H9 (cell line): ENCODE results near the gene MACROH2A1. TPM values are rescaled to one million over a fixed set of nuclear protein-coding genes. Genes with fewer than 3 reads are reported as not detected.

ENCODE experiments used
- DNase-seq: peaks from one replicate; pipeline ENCODE4 v3.0.0-alpha.2; 2017
- H2AFZ ChIP-seq: one replicate; pipeline ENCODE4 v1.6.1; 2013; ENCODE audit warnings: mild to moderate bottlenecking, low read length, control low read depth, moderate library complexity
- H2AK5ac ChIP-seq: 2 replicates; pipeline ENCODE4 v1.6.1; 2013; ENCODE audit warnings: low read length, control low read depth, mixed read lengths; ENCODE audit not compliant: insufficient read length
- H2BK120ac ChIP-seq: one replicate; pipeline ENCODE4 v1.6.1; 2013; ENCODE audit warnings: low read depth, mild to moderate bottlenecking, low read length, control low read depth, inconsistent platforms; ENCODE audit not compliant: poor library complexity, severe bottlenecking
- H2BK12ac ChIP-seq: 2 replicates; pipeline ENCODE4 v1.6.1; 2013; ENCODE audit warnings: low read length, control low read depth, mixed read lengths, low read depth; ENCODE audit not compliant: insufficient read length
- H2BK15ac ChIP-seq: 2 replicates; pipeline ENCODE4 v1.6.1; 2013; ENCODE audit warnings: low read depth, low read length, control low read depth
- H2BK20ac ChIP-seq: one replicate; pipeline ENCODE4 v1.6.1; 2013; ENCODE audit warnings: low read depth, mild to moderate bottlenecking, low read length, control low read depth, inconsistent platforms; ENCODE audit not compliant: poor library complexity, severe bottlenecking
- H2BK5ac ChIP-seq: 2 replicates; pipeline ENCODE4 v1.6.1; 2013; ENCODE audit warnings: low read length, control low read depth, mixed read lengths; ENCODE audit not compliant: insufficient read length
- H3K14ac ChIP-seq: 2 replicates; pipeline ENCODE4 v1.6.1; 2013; ENCODE audit warnings: low read length, control low read depth; ENCODE audit not compliant: insufficient read depth
- H3K18ac ChIP-seq: 2 replicates; pipeline ENCODE4 v1.6.1; 2013; ENCODE audit warnings: low read depth, mild to moderate bottlenecking, mixed read lengths, low read length, control low read depth; ENCODE audit not compliant: insufficient read length
- H3K23ac ChIP-seq: 2 replicates; pipeline ENCODE4 v1.6.1; 2013; ENCODE audit warnings: low read length, control low read depth, mixed read lengths, low read depth; ENCODE audit not compliant: insufficient read length
- H3K23me2 ChIP-seq: 2 replicates; pipeline ENCODE4 v1.6.1; 2013; ENCODE audit warnings: low read depth, mild to moderate bottlenecking, mixed read lengths, low read length, control low read depth; ENCODE audit not compliant: insufficient read length, poor library complexity, severe bottlenecking
- H3K27ac ChIP-seq: 2 replicates; pipeline ENCODE4 v1.5.1; 2013; ENCODE audit warnings: low read length, control low read depth, mixed read lengths, low read depth; ENCODE audit not compliant: insufficient read length
- H3K27me3 ChIP-seq: 2 replicates; pipeline ENCODE4 v1.6.1; 2013; ENCODE audit warnings: low read length, control low read depth, inconsistent platforms; ENCODE audit not compliant: insufficient read depth
- H3K4ac ChIP-seq: 2 replicates; pipeline ENCODE4 v1.6.1; 2013; ENCODE audit warnings: low read depth, mild to moderate bottlenecking, control low read depth, inconsistent platforms, low read length, moderate library complexity
- H3K4me1 ChIP-seq: 2 replicates; pipeline ENCODE4 v1.6.1; 2013; ENCODE audit warnings: low read length, control low read depth, inconsistent platforms; ENCODE audit not compliant: insufficient read depth
- H3K4me2 ChIP-seq: 2 replicates; pipeline ENCODE4 v1.6.1; 2013; ENCODE audit warnings: low read length, control low read depth, mixed read lengths; ENCODE audit not compliant: insufficient read length, insufficient read depth
- H3K56ac ChIP-seq: 2 replicates; pipeline ENCODE4 v1.6.1; 2013; ENCODE audit warnings: low read depth, mild to moderate bottlenecking, mixed read lengths, low read length, control low read depth; ENCODE audit not compliant: insufficient read length
- H3K79me1 ChIP-seq: 2 replicates; pipeline ENCODE4 v1.6.1; 2013; ENCODE audit warnings: low read depth, mild to moderate bottlenecking, moderate library complexity, low read length, control low read depth, inconsistent platforms; ENCODE audit not compliant: insufficient read depth, poor library complexity, severe bottlenecking
- H3K79me2 ChIP-seq: 2 replicates; pipeline ENCODE4 v1.6.1; 2013; ENCODE audit warnings: low read length, control low read depth, inconsistent platforms; ENCODE audit not compliant: insufficient read depth
- H3K9ac ChIP-seq: 2 replicates; pipeline ENCODE4 v1.6.1; 2013; ENCODE audit warnings: low read length, control low read depth, mixed read lengths; ENCODE audit not compliant: insufficient read length; ENCODE audit errors: extremely low read depth
- H3K9me3 ChIP-seq: one replicate; pipeline ENCODE4 v1.6.1; 2013; ENCODE audit warnings: low read depth, low read length, inconsistent platforms; ENCODE audit not compliant: control insufficient read depth
- H3T11ph ChIP-seq: one replicate; pipeline ENCODE4 v1.6.1; 2013; ENCODE audit warnings: mild to moderate bottlenecking, low read length, control low read depth, inconsistent platforms
- H4K20me1 ChIP-seq: one replicate; pipeline ENCODE4 v1.6.1; 2013; ENCODE audit not compliant: control insufficient read depth, insufficient read length, insufficient read depth
- H4K5ac ChIP-seq: 2 replicates; pipeline ENCODE4 v1.6.1; 2013; ENCODE audit warnings: low read depth, mild to moderate bottlenecking, mixed read lengths, low read length, control low read depth; ENCODE audit not compliant: insufficient read length
- H4K8ac ChIP-seq: replicated peaks from 2 replicates; pipeline ENCODE4 v1.6.1; 2013; ENCODE audit warnings: low read length, control low read depth, mixed read lengths, low read depth; ENCODE audit not compliant: insufficient read length
- H4K91ac ChIP-seq: 2 replicates; pipeline ENCODE4 v1.6.1; 2013; ENCODE audit warnings: low read depth, mild to moderate bottlenecking, moderate library complexity, mixed read lengths, low read length, control low read depth; ENCODE audit not compliant: insufficient read length
- H3K27ac Mint-ChIP-seq, 3 experiments: 2 replicates in 2 of 3; 3 replicates in 1 of 3; pipeline ENCODE4 v1.8.0; 2020 to 2021; ENCODE audit warnings: mixed read lengths in 3 of 3, mild to moderate bottlenecking in 1 of 3, moderate library complexity in 1 of 3
- H3K27me3 Mint-ChIP-seq: 2 replicates; pipeline ENCODE4 v1.8.0; 2021; ENCODE audit warnings: low read depth, mild to moderate bottlenecking, moderate library complexity, mixed read lengths
- H3K36me3 Mint-ChIP-seq, 3 experiments: 2 replicates in 2 of 3; 3 replicates in 1 of 3; pipeline ENCODE4 v1.8.0; 2020 to 2021; ENCODE audit warnings: low read depth in 3 of 3, mixed read lengths in 3 of 3; ENCODE audit not compliant: insufficient read depth in 1 of 3
- H3K4me1 Mint-ChIP-seq, 2 experiments: 2 replicates each; pipeline ENCODE4 v1.8.0; 2020; ENCODE audit warnings: mixed read lengths in 2 of 2
- H3K4me3 Mint-ChIP-seq, 2 experiments: 2 replicates in 1 of 2; 3 replicates in 1 of 2; pipeline ENCODE4 v1.8.0; 2020 to 2021; ENCODE audit warnings: mild to moderate bottlenecking in 2 of 2, mixed read lengths in 2 of 2, moderate library complexity in 1 of 2
- H3K9me3 Mint-ChIP-seq, 2 experiments: 2 replicates in 1 of 2; 3 replicates in 1 of 2; pipeline ENCODE4 v1.8.0; 2020; ENCODE audit warnings: mild to moderate bottlenecking in 2 of 2, mixed read lengths in 2 of 2, moderate library complexity in 1 of 2
- WGBS: extraction: QIAGEN DNeasy Blood & Tissue Kit; methylation state at CpG from one replicate; pipeline ENCODE4 v1.1.7; 2013; ENCODE audit warnings: missing lambda C conversion rate, low lambda C conversion rate, mixed read lengths; ENCODE audit not compliant: insufficient read length; ENCODE audit errors: extremely low coverage; 5-methylcytosine and 5-hydroxymethylcytosine counted together
- total RNA-seq: library from RNA; stranded (reverse); gene quantifications from 2 replicates; pipeline ENCODE4 v1.2.1, GENCODE V29; 2021
- TF ChIP-seq, protein P1 (sequence below): fragments of 200-600 bp; sonication (generic); conservative IDR thresholded peaks from 3 replicates; pipeline ENCODE4 v1.8.0; 2021; ENCODE audit warnings: antibody characterized with exemption, mild to moderate bottlenecking

The MACROH2A1 gene
- total RNA-seq, 1 experiment from 2014 or later: 111 TPM

DNA sequence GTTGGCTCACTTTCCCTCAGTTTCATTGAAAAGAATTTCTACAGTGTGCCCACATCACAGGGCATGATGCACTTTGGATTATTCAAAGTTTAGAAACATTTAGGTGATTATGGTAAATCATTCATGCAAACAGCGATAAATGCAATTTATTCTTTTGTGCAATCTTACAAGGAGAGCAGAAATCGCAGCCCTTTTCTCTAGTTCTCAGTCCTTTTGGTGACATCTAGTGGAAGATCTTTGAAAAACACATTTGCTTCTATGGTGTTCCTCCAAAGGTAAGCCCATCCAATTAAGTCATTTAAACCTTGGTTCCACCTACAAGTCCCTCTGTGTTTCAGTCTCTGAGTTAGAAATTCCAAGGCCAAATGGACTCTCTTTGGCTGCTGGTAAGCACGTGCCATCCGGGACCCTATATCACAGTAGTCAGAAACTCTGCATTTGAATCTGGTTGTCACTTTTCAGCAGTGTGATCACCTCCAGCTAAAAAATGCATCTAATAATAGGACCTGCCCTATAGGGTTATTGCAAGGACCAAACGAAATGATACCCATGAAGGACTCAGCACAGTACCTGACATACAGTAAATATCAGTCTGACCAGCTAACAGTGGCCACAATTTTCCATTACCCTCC, 66.4 kb downstream of the MACROH2A1 start:
- Histone ChIP-seq H3K79me1 (no peaks in the 10 kb centered on the region), H3T11ph (no peak overlapping the region)

More for the DNA sequence above, 66.4 kb downstream of the MACROH2A1 start:
- Histone ChIP-seq H3K18ac (no peak overlapping the region), H3K4me2 (no peak overlapping the region), H3K4ac (no peak overlapping the region), H3K79me2 (no peaks in the 10 kb centered on the region), H3K14ac (no peak overlapping the region), H3K4me1 (no peaks in the 10 kb centered on the region), H3K23ac (no peak overlapping the region), H2BK120ac (no peak overlapping the region), H3K27ac (no peak overlapping the region), H3K9me3 (no peaks in the 10 kb centered on the region), H2BK5ac (no peak overlapping the region), H2AFZ (no peak overlapping the region), H2BK15ac (no peak overlapping the region), H3K27me3 (no peaks in the 10 kb centered on the region), H3K56ac (no peak overlapping the region), H4K5ac (no peak overlapping the region), H4K91ac (no peak overlapping the region), H2AK5ac (no peak overlapping the region), H3K9ac (no peak overlapping the region), H2BK12ac (no peak overlapping the region), H4K20me1 (no peaks in the 10 kb centered on the region), H2BK20ac (no peak overlapping the region), H4K8ac (no peak overlapping the region), H3K23me2 (no peaks in the 10 kb centered on the region)
- Mint-ChIP-seq H3K4me3 (no peak overlapping the region), H3K27me3 (no peaks in the 10 kb centered on the region), H3K4me1 (peaks cover 0 to 5% of the 10 kb centered on the region in 2 experiments; a peak in 1 of 4 replicates), H3K36me3 (peaks cover 0 to 10% (median 0%) of the 10 kb centered on the region in 3 experiments; a peak in 2 of 7 replicates), H3K9me3 (no peaks in the 10 kb centered on the region), H3K27ac (no peak overlapping the region)
- DNase-seq: no peak
- WGBS: no CpG with 5 or more reads among the region's 5 CpGs
- TF ChIP-seq, protein P1, sequence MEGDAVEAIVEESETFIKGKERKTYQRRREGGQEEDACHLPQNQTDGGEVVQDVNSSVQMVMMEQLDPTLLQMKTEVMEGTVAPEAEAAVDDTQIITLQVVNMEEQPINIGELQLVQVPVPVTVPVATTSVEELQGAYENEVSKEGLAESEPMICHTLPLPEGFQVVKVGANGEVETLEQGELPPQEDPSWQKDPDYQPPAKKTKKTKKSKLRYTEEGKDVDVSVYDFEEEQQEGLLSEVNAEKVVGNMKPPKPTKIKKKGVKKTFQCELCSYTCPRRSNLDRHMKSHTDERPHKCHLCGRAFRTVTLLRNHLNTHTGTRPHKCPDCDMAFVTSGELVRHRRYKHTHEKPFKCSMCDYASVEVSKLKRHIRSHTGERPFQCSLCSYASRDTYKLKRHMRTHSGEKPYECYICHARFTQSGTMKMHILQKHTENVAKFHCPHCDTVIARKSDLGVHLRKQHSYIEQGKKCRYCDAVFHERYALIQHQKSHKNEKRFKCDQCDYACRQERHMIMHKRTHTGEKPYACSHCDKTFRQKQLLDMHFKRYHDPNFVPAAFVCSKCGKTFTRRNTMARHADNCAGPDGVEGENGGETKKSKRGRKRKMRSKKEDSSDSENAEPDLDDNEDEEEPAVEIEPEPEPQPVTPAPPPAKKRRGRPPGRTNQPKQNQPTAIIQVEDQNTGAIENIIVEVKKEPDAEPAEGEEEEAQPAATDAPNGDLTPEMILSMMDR: peak; percentile 71
